NCI-H2081 (cell line): ENCODE results near the gene TOB2.
"Not testable (repeated sequence)": the region's sequence is repeated elsewhere in the genome, so short reads cannot be mapped to it uniquely, and the experiment has no call there.

Experiments used
- DNase-seq, 2 experiments: peaks; one replicate each; lab custom pipeline; 2025; lab: John Stamatoyannopoulos, UW

TOB2 gene

DNA sequence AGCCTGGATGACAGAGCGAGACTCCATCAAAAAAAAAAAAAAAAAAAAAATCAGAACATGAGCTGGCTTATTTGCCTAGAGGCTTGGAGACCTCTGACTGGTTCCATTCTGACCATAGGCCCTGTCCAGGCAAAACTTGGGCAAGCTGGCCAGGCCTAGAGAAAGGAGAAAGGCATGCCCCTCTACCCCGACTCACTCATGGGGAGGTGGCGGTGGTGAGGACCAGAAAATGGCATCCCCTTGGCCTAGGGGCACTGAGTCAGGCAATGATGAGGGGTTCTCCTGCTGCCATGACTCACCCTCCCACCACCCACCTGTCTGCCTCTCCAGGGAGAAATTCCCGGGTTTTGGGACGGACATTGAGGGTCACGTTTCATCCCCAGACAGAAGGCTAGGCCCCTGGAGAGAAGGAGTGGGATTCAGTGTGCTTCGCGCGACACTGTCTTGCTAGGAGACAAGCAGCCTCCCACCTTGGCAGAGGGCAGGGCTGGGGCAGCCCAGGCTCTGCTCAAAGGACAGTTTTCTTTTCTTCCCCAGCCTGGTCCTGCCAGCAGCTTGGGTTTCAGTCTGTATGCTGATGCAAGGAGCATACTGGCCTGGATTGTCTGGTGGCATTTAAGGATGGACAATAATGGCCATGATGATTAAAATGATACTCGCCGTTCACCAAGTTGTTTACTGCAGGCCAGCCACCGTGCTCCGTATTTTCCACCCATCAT lies 17.2 kb downstream of the TOB2 start:
- DNase-seq: no peak

DNA sequence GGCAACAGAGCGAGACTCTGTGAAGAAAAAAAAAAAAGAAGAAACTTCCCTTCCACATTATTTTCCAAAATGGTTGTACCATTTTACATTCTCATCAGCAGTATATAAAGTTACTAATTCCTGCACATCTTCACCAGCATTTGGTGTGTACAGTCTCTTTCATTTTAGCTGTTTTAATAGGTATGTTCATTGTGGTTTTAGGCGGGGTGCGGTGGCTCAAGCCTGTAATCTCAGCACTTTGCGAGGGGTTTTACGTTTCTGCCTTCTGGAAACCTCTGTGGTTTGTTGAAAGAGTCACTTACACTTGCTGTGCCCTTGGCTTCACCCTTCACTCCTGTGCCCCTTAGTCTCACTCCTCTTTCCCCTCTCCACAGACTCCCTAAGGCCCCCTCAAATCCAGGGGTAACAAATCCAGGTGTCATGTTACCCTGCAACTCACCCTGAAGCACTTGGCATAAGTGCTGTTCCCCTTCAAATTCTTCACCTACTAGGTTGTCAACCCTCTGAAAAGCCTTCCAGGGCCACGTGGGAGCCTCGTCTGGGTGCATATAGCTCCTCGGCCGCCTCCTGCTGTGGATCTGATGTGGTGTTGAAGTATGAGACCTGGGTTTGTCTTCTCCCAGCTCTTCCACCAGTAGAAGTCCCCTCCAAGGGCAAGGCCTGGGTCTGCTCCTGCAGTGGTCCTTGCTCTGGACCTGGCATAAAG lies 20.8 kb downstream of the TOB2 start:
- no peak for DNase-seq

DNA sequence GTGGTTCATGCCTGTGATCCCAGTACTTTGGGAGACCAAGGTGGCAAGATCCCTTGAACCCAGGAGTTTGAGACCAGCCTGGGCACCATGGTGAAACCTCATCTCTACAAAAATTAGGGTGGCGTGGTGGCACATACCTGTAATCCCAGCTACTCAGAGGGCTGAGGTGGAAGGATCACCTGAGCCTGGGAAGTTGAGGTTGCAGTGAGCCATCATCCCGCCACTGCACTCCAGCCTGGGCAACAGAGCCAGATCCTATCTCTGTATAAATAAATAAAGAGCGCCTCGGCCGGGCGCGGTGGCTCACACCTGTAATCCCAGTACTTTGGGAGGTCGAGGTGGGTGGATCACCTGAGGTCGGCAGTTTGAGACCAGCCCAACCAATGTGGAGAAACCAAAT lies 27.9 kb downstream of the TOB2 start:
- DNase-seq: no peak

DNA sequence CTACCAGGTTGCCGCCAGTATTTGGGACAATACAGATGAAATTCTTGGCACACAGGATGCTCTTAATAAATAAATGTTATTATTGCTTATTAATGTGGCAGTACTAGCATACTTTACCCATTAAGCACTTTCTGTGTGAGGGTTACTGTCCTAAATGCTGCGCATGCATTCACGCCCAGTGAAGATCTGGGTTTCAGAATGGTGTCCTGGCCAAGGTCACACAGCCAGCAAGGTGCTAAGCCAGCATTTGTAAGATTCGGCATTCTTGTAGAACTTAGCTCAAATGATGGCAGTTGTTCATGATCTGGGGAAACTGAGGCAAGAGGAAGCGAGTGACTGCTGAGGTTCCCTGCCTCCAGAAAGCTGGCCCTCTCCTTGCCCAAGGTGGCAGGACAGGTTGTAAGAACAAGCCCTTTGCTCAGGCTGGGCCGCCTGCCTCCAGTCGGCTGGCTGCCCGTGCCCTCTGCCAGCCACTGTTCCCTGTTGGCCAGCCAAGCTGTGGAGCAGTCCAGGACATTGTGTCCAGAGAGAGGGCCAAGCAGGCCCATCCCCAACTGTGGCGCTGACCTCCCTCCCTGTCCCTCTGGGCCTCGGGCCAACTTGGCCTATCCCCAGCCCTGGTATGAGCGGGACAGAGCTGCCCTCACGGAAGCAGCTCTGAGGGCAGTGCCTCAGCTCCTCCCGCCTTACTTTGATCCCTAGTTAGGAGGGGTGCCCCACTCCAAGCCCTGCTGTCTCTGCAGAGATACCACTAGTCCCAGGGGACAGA lies 28.8 kb downstream of the TOB2 start:
- DNase-seq: no peak

DNA sequence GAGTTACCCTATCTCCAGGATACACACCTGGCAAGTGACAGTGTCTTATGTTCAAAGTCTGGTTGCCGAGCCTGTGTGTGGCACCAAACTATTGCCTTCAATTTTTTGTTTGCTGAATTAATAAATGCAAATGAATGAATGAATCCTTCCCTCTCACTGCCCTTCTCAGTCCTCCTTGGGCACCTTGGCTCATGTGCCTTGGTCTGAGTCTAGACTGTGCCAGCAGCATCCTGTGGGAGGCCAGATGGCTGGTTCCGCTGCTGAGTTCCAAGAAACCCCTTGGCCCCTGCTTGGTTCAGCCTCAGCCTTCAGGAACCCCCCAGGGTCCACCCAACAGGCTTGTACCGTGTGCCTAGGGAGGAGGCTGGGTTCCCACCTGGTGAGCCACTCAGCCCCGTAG lies 31.0 kb downstream of the TOB2 start:
- no peak for DNase-seq

DNA sequence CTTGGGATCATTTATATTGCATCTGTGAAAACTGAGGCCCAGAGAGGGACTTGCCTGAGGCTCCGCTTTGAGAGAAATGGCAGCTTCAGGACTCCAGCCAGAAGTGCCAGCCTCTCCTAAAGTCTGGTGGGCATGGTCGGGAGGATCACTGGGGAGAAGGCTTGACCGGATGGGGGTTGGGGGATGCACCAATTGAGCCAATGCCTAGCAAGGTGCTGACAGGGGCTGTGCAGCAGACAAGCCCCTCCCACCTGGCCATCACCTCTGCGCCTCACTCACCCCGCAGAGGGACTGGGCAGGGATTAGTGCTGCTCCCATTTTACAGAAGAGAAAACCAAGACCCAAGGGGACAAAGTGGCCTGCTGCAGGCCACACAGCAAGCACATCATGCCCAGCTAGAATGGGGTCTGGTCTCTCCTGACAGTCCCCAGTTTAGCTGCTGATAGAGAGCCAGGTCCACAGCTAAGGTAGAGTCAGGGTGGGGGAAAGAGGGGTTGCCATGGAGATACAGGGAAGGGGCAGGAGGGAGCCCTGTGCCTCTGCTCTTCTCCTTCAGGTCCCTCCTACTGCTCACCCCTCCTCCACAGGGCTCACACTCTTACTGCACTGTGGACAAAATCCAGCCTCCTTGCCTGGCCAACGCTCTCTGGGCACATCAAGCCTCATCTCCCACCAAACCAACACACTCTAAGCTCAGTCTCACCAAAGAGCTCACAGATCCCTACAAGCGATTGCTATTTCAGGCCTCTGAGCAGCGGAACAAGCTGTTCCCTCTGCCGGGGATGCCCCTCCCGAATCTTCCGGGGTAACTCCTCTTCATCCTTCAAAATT lies 35.4 kb downstream of the TOB2 start:
- no peak for DNase-seq

DNA sequence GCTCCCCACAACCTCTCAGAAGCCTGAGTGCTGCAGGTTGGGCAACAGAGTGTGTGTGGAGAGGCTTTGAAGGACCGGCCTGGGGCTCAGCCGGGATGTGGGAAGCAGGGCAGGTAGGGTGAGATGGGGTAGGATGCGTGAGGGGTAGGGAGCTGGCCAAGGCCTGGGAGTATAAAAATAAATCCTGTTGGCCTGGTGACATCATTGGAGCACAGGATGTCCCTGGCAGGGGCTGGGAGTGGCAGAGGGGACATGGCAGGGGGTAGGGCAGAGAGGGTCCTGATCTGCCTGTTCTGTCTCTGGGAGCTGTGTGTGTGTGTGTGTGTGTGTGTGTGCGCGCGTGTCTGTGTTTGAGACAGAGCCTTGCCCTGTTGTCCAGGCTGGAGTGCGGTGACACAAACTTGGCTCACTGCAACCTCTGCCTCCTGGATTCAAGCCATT lies 36.3 kb downstream of the TOB2 start:
- DNase-seq: no peak

DNA sequence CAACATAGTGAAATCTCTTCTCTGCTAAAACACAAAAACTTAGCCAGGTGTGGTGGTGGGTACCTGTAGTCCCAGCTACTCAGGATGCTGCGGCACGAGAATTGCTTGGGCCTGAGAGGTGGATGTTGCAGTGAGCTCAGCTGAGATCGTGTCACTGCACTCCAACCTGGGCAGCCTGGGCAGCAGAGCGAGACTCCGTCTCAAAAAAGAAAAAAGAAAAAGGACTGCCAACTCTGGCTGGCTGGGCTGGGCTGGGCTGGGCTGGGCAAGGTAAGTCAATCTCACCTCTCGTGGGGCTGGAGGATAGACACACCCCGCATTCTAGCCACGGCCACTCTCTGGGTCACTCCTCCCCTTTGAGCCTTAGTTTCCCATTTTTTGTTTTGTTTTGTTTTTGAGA lies 37.9 kb downstream of the TOB2 start:
- no peak for DNase-seq

DNA sequence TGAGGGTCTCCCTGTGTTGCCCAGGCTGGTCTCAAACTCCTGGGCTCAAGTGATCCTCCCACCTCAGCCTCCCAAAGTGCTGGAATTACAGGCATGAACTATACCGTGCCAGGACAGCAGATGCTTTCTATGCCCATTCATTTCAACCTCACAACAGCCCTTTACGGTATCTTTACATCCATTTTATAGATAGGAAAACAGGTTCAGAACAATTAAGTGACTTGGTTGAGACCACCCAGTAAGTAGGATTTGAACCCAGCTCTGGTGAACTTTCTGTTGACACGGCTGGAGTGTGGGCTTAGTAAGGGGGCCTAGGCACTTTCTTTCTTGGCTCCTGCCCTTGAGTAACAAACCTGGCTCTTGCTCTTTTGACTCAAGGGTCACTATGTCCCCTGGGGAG lies 39.2 kb downstream of the TOB2 start:
- no peak for DNase-seq

DNA sequence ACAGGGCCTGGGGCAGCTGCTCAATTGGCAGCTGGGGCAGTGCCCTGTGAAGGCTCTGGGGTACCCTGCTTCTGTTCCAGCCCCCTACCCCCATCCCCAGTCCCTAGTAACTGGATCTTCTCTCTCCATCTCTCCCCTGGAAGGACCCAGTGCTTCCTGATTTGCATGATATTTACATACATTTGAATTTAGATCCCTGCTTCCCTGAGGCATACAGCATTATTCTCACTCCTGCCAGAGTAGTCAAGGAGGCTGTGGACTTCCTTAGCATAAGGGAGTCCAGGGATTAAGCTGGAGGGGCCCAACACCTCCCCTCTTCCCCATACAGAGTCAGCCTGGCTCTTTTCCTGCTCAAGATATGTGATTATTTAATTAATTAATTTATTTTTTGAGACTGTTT lies 40.2 kb downstream of the TOB2 start:
- DNase-seq: no peak

DNA sequence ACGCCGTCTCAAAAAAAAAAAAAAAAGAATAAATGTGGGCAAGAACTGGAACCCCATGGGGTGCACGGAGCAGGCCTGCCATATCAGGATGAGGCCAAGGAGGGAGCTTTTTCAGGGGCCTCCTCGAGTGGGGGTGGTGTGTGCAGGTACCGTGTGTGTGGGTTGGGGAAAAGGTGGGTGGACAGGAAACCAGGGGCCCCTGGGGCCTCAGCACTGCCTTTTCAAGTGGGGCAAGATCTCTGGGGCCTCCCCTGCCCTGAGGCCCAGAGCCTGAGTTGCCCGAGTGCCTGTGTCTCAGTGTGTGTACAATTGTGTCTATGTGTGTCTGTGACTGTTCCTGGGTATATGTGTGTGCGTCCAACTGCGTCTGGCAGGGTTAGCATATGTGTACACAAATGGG lies 41.0 kb downstream of the TOB2 start:
- DNase-seq: no peak

DNA sequence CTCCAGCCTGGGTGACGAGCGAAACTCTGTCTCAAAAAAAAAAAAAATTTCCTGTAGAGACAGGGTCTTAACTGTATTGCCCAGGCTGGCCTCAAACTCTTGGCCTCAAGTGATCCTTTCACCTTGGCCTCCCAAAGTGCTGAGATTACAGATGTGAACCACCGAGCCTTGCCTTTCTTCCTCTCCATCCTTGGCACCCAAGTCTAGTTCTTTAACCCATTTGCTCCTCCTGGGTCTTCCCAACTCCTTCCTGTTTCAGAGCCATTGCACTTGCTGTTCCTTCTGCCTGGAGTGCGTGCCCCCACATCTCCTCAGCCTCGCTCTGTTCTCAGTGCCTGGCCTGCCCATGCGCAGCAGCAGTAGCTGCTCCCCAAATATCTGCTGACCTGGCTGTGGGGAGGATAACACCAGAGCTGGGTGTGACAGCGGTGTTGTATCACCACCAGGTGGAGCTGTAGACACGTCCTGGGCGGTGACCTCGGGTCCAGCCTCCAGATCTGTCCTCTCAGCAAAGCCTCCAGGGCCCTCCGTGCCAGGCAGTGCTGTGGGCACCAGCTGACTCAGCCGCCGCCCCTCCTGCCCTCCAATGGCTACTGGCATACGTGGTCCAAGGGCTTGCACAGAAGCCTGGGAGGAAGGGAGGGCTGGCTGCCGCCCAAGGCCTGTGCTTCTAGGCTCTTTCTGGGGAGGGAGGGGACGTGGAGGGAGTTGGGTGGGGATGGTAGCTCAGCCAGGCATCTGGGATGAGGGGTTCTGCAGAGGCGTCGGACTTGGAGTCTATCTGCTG lies 42.9 kb downstream of the TOB2 start:
- peak; percentile 67 to 71 for DNase-seq

DNA sequence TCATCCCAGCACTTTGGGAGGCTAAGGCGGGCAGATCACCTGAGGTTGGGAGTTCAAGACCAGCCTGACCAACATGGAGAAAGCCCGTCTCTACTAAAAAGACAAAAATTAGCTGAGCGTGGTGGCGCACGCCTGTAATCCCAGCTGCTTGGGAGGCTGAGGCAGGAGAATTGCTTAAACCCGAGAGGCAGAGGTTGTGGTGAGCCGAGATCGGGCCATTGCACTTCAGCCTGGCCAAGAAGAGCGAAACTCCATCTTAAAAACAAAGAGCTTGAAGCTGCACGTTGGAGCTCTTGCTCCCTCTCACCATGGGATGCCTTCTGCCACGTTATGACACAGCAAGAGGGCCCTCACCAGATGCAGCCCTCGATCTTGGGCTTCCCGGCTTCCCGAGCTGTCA lies 43.8 kb downstream of the TOB2 start:
- not testable (repeated sequence) for DNase-seq

DNA sequence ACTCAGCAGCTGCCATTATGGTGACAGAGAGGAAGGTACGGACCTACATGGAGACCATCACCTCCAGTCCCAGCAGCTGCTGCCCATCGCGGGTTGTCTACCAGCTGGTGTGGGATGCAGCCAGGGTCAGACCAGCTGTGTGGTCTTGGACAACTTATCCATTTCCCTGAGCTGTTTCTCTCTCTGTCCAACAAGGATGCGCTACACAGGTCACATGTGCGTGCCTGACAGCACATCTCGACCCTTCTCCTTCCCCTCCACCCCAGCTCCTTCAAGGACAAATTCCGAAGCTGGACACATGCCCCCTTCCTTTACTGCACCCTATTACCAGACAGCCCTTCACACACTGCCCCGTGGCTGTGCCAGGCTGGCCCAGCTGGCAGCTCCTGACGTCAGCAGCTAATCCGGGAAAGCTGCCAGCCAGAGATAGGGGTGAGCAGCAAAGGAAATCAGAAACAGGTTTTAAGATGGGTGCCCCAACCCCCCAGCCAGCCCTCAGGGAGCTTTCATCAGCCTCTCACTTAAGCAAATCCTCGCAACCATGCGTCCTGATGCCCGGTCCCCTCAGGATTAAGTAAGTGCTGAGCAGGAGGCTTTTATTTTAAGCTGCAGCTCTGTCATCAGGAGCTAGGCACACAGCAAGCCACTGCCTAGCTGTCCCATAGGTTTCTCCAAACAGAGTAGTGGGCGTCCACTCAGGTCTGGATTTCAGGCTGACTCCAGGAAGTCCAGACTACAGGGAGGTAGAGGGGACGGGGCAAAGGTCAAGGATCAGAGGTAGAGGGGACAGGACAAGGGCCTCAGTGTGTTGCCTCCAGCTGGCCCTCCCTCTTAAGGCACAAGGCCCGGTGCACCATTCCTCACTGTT lies 44.6 kb downstream of the TOB2 start:
- peak; percentile 29 to 70 for DNase-seq

DNA sequence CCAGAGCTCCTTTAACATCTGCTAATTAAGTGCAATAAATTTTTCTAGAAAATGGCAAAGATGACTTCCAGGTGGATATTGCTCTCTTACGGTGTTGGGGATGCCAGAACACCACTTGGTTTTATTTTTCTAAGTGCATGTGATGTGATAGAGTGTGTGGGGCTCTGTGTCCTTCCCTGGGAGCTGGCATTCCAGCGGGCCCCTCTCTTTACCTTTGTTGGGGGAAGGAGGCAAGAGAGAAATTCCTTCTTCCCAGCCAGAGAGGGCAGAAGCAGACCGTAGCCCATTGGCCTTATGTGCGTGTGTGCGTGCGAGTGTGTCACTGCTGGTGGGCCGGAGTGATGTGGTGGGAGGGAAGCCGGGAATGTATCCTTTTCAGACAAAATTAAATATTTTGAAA lies 47.7 kb downstream of the TOB2 start:
- DNase-seq: no peak

DNA sequence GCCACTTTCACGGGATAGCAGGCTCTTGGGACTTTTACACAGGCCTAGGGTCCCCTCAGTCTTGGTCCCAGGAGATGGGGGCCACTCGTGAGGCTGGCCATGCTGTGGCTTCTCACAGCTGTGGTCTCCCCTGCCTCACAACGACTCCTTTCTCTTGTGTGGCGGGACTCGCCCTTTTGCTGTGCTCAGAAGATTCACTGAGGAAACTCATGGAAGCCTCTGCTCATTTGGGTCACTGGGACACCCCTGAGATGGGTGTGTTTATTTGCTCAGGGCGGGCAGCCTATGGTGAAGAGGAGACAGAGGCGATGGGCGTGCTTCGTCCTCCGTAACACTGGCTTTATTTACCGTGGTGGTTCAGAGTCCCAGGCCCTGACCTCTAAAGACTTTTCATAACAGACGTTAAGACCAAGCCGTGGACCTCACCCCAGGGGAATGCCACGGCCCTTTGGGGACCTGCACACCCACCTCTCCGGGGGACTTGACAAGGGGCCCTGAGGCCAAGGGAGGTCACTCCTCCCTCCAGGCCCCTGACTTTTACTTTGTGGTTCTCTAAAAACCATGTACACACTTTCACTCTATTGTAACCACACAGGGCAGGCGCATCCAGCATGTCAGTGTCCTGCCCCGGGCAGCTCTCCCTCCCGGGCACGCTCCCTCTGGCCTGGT lies 49.3 kb downstream of the TOB2 start:
- DNase-seq: no peak

DNA sequence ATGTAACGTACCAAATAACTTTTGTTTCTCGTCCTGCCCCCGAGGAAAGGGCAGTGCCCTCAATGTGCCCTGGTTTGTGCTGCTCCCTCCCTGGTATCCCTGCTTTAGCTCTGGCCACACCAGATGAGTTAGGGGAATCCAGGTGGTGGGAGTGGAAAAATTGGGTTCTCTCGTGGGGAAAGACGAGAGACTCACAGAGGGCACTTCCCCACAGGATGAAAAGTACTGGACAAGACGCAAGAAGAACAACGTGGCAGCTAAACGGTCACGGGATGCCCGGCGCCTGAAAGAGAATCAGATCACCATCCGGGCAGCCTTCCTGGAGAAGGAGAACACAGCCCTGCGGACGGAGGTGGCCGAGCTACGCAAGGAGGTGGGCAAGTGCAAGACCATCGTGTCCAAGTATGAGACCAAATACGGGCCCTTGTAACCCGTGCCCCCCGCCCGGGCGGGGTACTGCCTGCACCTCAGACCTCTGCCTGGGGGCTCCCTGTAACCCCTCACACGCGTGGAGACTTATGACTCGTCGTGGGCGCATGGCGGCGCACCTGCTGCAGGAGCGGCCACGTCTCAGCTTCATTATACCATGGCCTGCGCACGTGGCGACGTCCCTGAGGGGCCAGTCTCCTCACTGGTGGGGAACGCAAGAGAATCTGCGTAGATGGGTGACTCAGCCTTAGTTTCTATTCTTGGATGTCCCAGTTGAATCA lies 50.9 kb downstream of the TOB2 start:
- no peak for DNase-seq

DNA sequence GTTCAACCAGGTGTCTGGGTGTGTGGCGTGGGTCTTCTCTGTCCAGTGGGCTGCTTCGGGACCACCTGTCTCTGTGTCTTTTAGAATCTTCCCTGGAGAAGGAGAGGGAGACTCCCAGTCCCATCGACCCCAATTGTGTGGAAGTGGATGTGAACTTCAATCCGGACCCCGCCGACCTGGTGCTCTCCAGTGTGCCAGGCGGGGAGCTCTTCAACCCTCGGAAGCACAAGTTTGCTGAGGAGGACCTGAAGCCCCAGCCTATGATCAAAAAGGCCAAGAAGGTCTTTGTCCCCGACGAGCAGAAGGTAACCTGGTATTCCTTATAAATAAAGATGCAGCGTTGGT lies 52.6 kb downstream of the TOB2 start:
- DNase-seq: no peak

DNA sequence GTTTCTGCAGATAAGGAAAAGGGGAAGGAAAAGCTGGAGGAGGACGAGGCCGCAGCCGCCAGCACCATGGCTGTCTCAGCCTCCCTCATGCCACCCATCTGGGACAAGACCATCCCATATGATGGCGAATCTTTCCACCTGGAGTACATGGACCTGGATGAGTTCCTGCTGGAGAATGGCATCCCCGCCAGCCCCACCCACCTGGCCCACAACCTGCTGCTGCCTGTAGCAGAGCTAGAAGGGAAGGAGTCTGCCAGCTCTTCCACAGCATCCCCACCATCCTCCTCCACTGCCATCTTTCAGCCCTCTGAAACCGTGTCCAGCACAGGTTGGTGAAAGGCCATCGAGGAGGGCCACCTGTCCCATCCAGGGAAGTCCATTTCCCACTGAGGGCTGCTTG lies 59.3 kb downstream of the TOB2 start:
- DNase-seq: no peak
